ENCODE data around the gene SH3BGRL2.

Gene SH3BGRL2

DNA sequence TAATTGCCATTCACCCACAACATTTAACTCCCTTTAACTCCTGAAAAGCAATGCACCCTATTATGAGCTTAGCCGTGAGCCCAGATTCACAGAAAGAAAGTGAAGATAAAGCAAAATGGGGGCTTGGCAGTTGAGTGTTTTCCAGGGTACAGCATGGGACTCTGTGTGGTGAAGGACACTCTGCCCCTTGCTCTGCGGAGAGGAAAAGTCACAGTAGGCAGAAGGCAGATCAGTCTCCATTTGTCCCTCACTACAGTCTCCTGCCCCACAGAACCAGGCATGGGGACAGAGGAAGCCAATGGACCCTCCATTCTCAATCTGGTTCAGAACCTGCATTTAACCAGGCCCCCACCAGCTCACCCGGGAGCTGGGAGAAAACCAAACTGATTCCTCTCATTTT is 30.8 kb upstream of the SH3BGRL2 start:
- TF ChIP-seq, protein P1, sequence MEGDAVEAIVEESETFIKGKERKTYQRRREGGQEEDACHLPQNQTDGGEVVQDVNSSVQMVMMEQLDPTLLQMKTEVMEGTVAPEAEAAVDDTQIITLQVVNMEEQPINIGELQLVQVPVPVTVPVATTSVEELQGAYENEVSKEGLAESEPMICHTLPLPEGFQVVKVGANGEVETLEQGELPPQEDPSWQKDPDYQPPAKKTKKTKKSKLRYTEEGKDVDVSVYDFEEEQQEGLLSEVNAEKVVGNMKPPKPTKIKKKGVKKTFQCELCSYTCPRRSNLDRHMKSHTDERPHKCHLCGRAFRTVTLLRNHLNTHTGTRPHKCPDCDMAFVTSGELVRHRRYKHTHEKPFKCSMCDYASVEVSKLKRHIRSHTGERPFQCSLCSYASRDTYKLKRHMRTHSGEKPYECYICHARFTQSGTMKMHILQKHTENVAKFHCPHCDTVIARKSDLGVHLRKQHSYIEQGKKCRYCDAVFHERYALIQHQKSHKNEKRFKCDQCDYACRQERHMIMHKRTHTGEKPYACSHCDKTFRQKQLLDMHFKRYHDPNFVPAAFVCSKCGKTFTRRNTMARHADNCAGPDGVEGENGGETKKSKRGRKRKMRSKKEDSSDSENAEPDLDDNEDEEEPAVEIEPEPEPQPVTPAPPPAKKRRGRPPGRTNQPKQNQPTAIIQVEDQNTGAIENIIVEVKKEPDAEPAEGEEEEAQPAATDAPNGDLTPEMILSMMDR (IDR thresholded peaks at IDR 0.05; ENCODE audit: extremely low read depth, missing control alignments): no peak
- no peak for DNase-seq (ENCODE audit: low spot score)

GRCh38 chr6:79600812-79601609 is 30.1 kb upstream of the SH3BGRL2 start:
- TF ChIP-seq, protein P1 (IDR thresholded peaks at IDR 0.05; ENCODE audit: extremely low read depth, missing control alignments): no peak
- DNase-seq (ENCODE audit: low spot score): no peak

DNA sequence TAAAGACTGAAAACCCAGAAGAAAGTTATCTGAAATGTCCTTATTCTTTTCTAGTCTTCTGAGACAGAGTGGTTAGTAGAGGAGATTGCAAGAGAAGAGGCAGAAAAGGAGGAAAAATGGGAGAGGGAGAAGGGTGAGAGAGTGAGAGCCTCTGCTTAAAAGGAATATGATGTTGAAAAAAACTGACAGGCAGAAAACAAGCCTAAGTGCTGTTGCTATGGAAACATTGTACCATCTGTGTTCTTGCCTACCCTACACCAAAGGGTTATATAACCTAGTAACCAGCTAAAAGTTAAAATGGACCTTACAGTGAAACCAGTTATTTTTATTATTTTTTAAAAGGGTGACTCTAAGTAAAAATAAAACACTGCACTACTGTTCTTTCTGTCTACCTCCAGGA is 28.3 kb upstream of the SH3BGRL2 start:
- TF ChIP-seq, protein P1 (IDR thresholded peaks at IDR 0.05; ENCODE audit: extremely low read depth, missing control alignments): no peak
- no peak for DNase-seq (ENCODE audit: low spot score)

- DNase-seq (ENCODE audit: low spot score): no peak
- TF ChIP-seq, protein P1 (IDR thresholded peaks at IDR 0.05; ENCODE audit: extremely low read depth, missing control alignments): no peak
Observed at GRCh38 chr6:79604583-79605037, 26.5 kb upstream of the SH3BGRL2 start.

DNA sequence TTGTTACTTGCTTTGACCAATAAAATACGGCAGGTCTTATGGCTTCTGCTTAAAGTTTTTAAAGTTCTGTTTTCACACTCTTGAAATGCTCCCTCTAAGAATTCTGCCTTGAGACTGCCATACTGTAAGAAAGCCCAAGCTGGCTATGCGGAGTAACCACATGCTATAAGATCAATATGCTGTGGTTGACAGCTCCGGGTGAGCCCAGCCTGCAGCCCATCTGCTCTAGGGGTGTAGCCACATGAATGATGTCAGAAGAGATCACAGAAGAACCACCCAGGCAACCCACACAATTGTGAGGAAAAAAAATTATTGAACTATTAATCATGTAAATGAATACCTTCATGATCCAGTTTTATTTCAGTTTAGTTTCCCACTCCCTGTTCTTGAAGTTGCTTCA is 26.1 kb upstream of the SH3BGRL2 start:
- TF ChIP-seq, protein P1 (IDR thresholded peaks at IDR 0.05; ENCODE audit: extremely low read depth, missing control alignments): no peak
- DNase-seq (ENCODE audit: low spot score): no peak

DNA sequence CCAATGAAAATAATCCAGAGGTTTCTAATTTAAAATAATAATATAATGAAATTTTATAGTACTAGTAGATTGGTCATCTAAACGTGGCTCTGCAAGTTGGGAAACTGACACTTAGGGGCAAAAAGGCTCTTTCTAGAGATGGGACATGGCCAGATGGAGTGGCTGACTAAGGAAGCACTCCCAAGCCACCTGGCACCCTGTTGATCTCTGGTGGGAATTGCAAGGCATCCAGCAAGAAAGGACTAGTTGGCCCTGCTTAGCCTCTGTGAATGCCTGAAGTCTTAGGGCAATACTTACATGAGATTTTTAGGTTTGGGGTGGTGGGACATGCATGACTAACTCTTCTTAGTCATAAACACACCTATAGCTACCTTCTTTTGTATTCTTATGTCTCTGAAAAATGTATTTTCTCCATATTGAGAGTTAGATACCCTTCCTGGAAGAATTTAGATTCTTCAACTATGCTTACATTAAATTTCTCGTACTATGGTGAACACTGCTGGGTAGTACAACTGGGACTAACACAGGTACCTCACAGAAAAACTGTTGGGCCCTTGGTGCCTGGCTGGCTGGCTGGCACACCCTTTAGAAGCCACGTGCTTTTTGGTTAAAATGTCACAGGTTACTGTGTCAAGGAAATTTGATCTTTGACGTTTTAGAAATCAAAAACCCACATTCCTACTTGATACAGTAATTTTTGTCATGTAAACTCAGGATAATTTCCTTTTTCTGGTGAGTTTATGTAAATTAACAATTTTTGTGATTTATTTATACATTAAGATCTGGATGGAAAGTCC is 25.0 kb upstream of the SH3BGRL2 start:
- no peak for DNase-seq (ENCODE audit: low spot score)
- TF ChIP-seq, protein P1 (IDR thresholded peaks at IDR 0.05; ENCODE audit: extremely low read depth, missing control alignments): no peak

GRCh38 chr6:79607000-79607399 is 24.1 kb upstream of the SH3BGRL2 start:
- DNase-seq (ENCODE audit: low spot score): no peak
- TF ChIP-seq, protein P1 (IDR thresholded peaks at IDR 0.05; ENCODE audit: extremely low read depth, missing control alignments): no peak
